Right cardiac atrium (tissue), 5 donors: ENCODE results near the gene SLC2A8. TPM values are rescaled to one million over a fixed set of nuclear protein-coding genes. Genes with fewer than 3 reads are reported as not detected.

ENCODE experiments used
- ATAC-seq, 2 donors: fragments of 200-7000 bp; cut with Tn5 transposase; one replicate each; pipeline versions ENCODE4 v1.8.0 to v1.9.1; 2020; ENCODE audit warnings: moderate library complexity in 2 of 2, mild to moderate bottlenecking in 1 of 2
- DNase-seq, 3 donors: peaks; one replicate each; pipeline ENCODE4 v3.0.0-alpha.2; 2020
- H3K27ac ChIP-seq: one replicate; pipeline ENCODE4 v1.5.1; 2013; ENCODE audit warnings: mild to moderate bottlenecking, low read length, control low read depth, moderate library complexity
- H3K27me3 ChIP-seq: one replicate; pipeline ENCODE4 v1.6.1; 2013; ENCODE audit not compliant: control insufficient read depth, insufficient read depth
- H3K4me1 ChIP-seq: one replicate; pipeline ENCODE4 v1.6.1; 2013; ENCODE audit warnings: low read length; ENCODE audit not compliant: control insufficient read depth, insufficient read depth
- H3K4me3 ChIP-seq: one replicate; pipeline ENCODE4 v1.5.1; 2013; ENCODE audit warnings: low read length, control low read depth
- H3K9me3 ChIP-seq: one replicate; pipeline ENCODE4 v1.6.1; 2013; ENCODE audit warnings: low read length; ENCODE audit not compliant: control insufficient read depth
- WGBS: extraction: QIAGEN DNeasy Blood & Tissue Kit; methylation state at CpG from one replicate; pipeline ENCODE4 v1.1.7; 2013; 5-methylcytosine and 5-hydroxymethylcytosine counted together
- intact Hi-C, 4 donors: fragments of 100-400 bp; cut with DNase I; formaldehyde crosslinking; loops; one replicate each; pipeline versions ENCODE4 v1.11.0 to v1.14.0; 2022 to 2023
- polyA plus RNA-seq: library from polyadenylated mRNA; stranded (reverse); fragments of 200-250 nt; gene quantifications from one replicate; pipeline ENCODE4 v1.2.3, GENCODE V29; 2013
- total RNA-seq, 4 donors: library from RNA; stranded (reverse); fragmentation: NEBNext Ultra II Directional; extraction: Animal tissue kit (Norgen Biotek cat#: 25700); gene quantifications; one replicate each; pipeline ENCODE4 v1.2.1, GENCODE V29; 2021
- donor health status: healthy with polysubstance abuse.
- donor health status: DM: no; HTN: yes; CAD: no.
- donor health status: DM: no; HTN: no; CAD: no.
- donor health status: DM: no; HTN: yes; CAD: no; lungs with severe emphysema.
- donor health status: DM: yes; HTN: yes; CAD: no.

The SLC2A8 gene
- total and polyA plus RNA-seq, 5 donors, result 12.2 to 16.6 (median 14.1) TPM

GRCh38 chr9:127421057-127421456 is 24.1 kb downstream of the SLC2A8 start:
- H3K27me3 ChIP-seq, result no peaks in the 10 kb centered on the region
- no peaks in the 10 kb centered on the region for H3K9me3 ChIP-seq
- DNase-seq (no peak), ATAC-seq (no peak)
- intact Hi-C loops, result no loop called here
- H3K4me3 ChIP-seq, result no peak overlapping the region
- H3K27ac ChIP-seq, result no peak overlapping the region
- no peaks in the 10 kb centered on the region for H3K4me1 ChIP-seq
- WGBS, result 91% methylated on average over 7 of the region's 7 CpGs

GRCh38 chr9:127422133-127422782 is 25.3 kb downstream of the SLC2A8 start:
- Histone ChIP-seq H3K4me3 (no peak overlapping the region), H3K9me3 (no peaks in the 10 kb centered on the region), H3K27me3 (no peaks in the 10 kb centered on the region), H3K27ac (no peak overlapping the region), H3K4me1 (no peaks in the 10 kb centered on the region)
- intact Hi-C loops, result no loop called here
- DNase-seq (no peak), ATAC-seq (no peak)
- 77% methylated on average over 10 of the region's 10 CpGs for WGBS

- H3K27me3 ChIP-seq, result no peaks in the 10 kb centered on the region
- H3K4me1 ChIP-seq, result no peaks in the 10 kb centered on the region
- no peaks in the 10 kb centered on the region for H3K9me3 ChIP-seq
- no peak for ATAC-seq
- no peak overlapping the region for H3K27ac ChIP-seq
- DNase-seq, result no peak
- 48% methylated on average over 6 of the region's 6 CpGs for WGBS
- intact Hi-C loops, result no loop called here
- peak overlapping the region; percentile 76 for H3K4me3 ChIP-seq
Observed at GRCh38 chr9:127422787-127423186, 25.8 kb downstream of the SLC2A8 start.

GRCh38 chr9:127423476-127423933 is 26.5 kb downstream of the SLC2A8 start:
- ATAC-seq (no peak), DNase-seq (no peak)
- H3K27ac ChIP-seq, result peak overlapping the region; percentile 96
- H3K4me1 ChIP-seq, result no peaks in the 10 kb centered on the region
- intact Hi-C loops, result no loop called here
- 1% methylated on average over 9 of the region's 9 CpGs for whole genome bisulfite sequencing
- H3K9me3 ChIP-seq, result no peaks in the 10 kb centered on the region
- H3K4me3 ChIP-seq, result peak overlapping the region; percentile 76
- H3K27me3 ChIP-seq, result no peaks in the 10 kb centered on the region

- Histone ChIP-seq H3K4me1 (no peaks in the 10 kb centered on the region), H3K4me3 (peak within 1 kb of the TSS; percentile 76), H3K27me3 (no peaks in the 10 kb centered on the region), H3K9me3 (no peaks in the 10 kb centered on the region), H3K27ac (peak within 1 kb of the TSS; percentile 96)
- WGBS, result under 1% methylated on average over 54 of the region's 54 CpGs
- DNase-seq (peak; percentile 94 to 98 (median 98)), ATAC-seq (peak; percentile 98)
- intact Hi-C loops, result no loop called here
Observed at GRCh38 chr9:127423934-127424675, 27.1 kb downstream of the SLC2A8 start, which contains the start of gene ZNF79. ZNF79 (plus strand) TSS chr9:127424382; CDS start chr9:127424788, 406 bp downstream.

GRCh38 chr9:127424676-127424999 is 27.7 kb downstream of the SLC2A8 start:
- under 1% methylated on average over 13 of the region's 13 CpGs for WGBS
- intact Hi-C loops, result no loop called here

GRCh38 chr9:127426756-127427155 is 29.8 kb downstream of the SLC2A8 start:
- Histone ChIP-seq H3K27me3 (no peaks in the 10 kb centered on the region), H3K9me3 (no peaks in the 10 kb centered on the region), H3K27ac (no peak overlapping the region), H3K4me1 (no peaks in the 10 kb centered on the region), H3K4me3 (no peak overlapping the region)
- no peak for ATAC-seq
- WGBS, result 89% methylated on average over 2 of the region's 2 CpGs
- intact Hi-C loops, result no loop called here
- DNase-seq, result no peak

More at GRCh38 chr9:127424676-127424999, 27.7 kb downstream of the SLC2A8 start:
- H3K4me1 ChIP-seq, result no peaks in the 10 kb centered on the region
- ATAC-seq, result no peak
- H3K4me3 ChIP-seq, result peak overlapping the region; percentile 76
- H3K27me3 ChIP-seq, result no peaks in the 10 kb centered on the region
- H3K9me3 ChIP-seq, result no peaks in the 10 kb centered on the region
- H3K27ac ChIP-seq, result peak overlapping the region; percentile 96
- DNase-seq, result no peak

GRCh38 chr9:127428348-127428747 is 31.4 kb downstream of the SLC2A8 start:
- DNase-seq (no peak), ATAC-seq (no peak)
- no peaks in the 10 kb centered on the region for H3K27me3 ChIP-seq
- H3K4me3 ChIP-seq, result no peak overlapping the region
- H3K27ac ChIP-seq, result no peak overlapping the region
- 89% methylated on average over 3 of the region's 3 CpGs for WGBS
- no peaks in the 10 kb centered on the region for H3K9me3 ChIP-seq
- intact Hi-C loops, result no loop called here
- no peaks in the 10 kb centered on the region for H3K4me1 ChIP-seq

GRCh38 chr9:127430415-127430814 is 33.4 kb downstream of the SLC2A8 start:
- Histone ChIP-seq H3K27me3 (no peaks in the 10 kb centered on the region), H3K4me3 (no peak overlapping the region), H3K4me1 (no peaks in the 10 kb centered on the region), H3K27ac (no peak overlapping the region), H3K9me3 (no peaks in the 10 kb centered on the region)
- intact Hi-C loops, result no loop called here
- no peak for DNase-seq
- WGBS, result 94% methylated on average over 8 of the region's 8 CpGs
- ATAC-seq, result no peak

- H3K27me3 ChIP-seq, result no peaks in the 10 kb centered on the region
- H3K9me3 ChIP-seq, result no peaks in the 10 kb centered on the region
- WGBS, result 87% methylated on average over 12 of the region's 12 CpGs
- H3K27ac ChIP-seq, result no peak overlapping the region
- intact Hi-C loops, result no loop called here
- H3K4me1 ChIP-seq, result no peaks in the 10 kb centered on the region
- DNase-seq (no peak), ATAC-seq (no peak)
- H3K4me3 ChIP-seq, result no peak overlapping the region
Observed at GRCh38 chr9:127437497-127438264, 40.7 kb downstream of the SLC2A8 start.

GRCh38 chr9:127438394-127438793 is 41.4 kb downstream of the SLC2A8 start:
- Histone ChIP-seq H3K4me3 (no peak overlapping the region), H3K27me3 (no peaks in the 10 kb centered on the region), H3K4me1 (no peaks in the 10 kb centered on the region), H3K27ac (no peak overlapping the region), H3K9me3 (no peaks in the 10 kb centered on the region)
- no peak for ATAC-seq
- intact Hi-C loops, result no loop called here
- WGBS, result 92% methylated on average over 9 of the region's 9 CpGs
- no peak for DNase-seq
